ENCODE results near the gene DMRT2. TPM values are rescaled to one million over a fixed set of nuclear protein-coding genes. Genes with fewer than 3 reads are reported as not detected.

Gene DMRT2
- total RNA-seq, 4 donors from 2014 or later, result 0.58 to 1.6 (median 0.62) TPM; not detected in 1

DNA sequence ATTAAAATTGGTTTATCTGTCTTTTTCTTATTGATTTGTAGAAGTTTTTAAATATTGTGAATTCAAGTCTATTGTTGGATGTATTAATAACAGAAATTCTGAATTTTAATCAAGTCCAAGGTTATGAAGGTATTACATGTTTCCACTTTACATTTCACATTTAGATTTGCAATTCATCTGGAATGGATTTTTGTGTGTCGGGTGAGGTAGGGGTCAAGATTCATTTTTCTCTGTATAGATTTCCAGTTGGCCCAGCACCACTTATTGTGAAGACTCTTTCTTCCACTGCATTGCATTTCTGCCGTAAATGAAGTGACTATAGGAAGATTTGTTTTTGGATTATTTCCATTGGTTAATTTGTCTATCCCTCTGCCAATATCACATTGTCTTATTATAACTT is 35.5 kb upstream of the DMRT2 start:
- no peak for ATAC-seq
- Histone ChIP-seq H3K36me3 (no peaks in the 10 kb centered on the region), H3K4me3 (no peak overlapping the region), H3K4me1 (no peaks in the 10 kb centered on the region), H3K9me3 (no peaks in the 10 kb centered on the region), H3K27me3 (peaks cover 35% of the 10 kb centered on the region), H3K27ac (no peak overlapping the region)
- TF ChIP-seq POLR2A (IDR thresholded peaks at IDR 0.05) (no peak), POLR2AphosphoS5 (IDR thresholded peaks at IDR 0.05) (no peak), CTCF (IDR thresholded peaks at IDR 0.05) (no peak), EP300 (IDR thresholded peaks at IDR 0.05) (no peak)
- 68 to 100% methylated on average over 1 to 2 of the region's 2 CpGs for WGBS, 2 donors (ENCODE audit: low coverage in 1 of 2)

GRCh38 chr9:1018121-1018520 is 32.0 kb upstream of the DMRT2 start:
- 20 to 22% methylated on average over 1 to 8 of the region's 10 CpGs for WGBS, 2 donors (ENCODE audit: low coverage in 1 of 2)
- H3K27ac ChIP-seq, result no peak overlapping the region
- TF ChIP-seq POLR2A (IDR thresholded peaks at IDR 0.05) (no peak), EP300 (IDR thresholded peaks at IDR 0.05) (no peak), CTCF (IDR thresholded peaks at IDR 0.05) (peak in 1 of 4 experiments; percentile 36)
- peaks cover 40% of the 10 kb centered on the region for H3K27me3 ChIP-seq
- no peak overlapping the region for H3K4me3 ChIP-seq
- H3K4me1 ChIP-seq, result no peaks in the 10 kb centered on the region
- H3K9me3 ChIP-seq, result peaks cover 0 to 16% (median 0%) of the 10 kb centered on the region in 3 donors
- no peak for ATAC-seq
- no peaks in the 10 kb centered on the region for H3K36me3 ChIP-seq

GRCh38 chr9:1024112-1024511 is 26.0 kb upstream of the DMRT2 start:
- ATAC-seq, result no peak
- Histone ChIP-seq H3K36me3 (no peaks in the 10 kb centered on the region), H3K4me1 (no peaks in the 10 kb centered on the region), H3K27me3 (peaks cover 64% of the 10 kb centered on the region), H3K27ac (no peak overlapping the region), H3K4me3 (no peak overlapping the region), H3K9me3 (peaks cover 0 to 21% (median 0%) of the 10 kb centered on the region in 3 donors)
- TF ChIP-seq CTCF (IDR thresholded peaks at IDR 0.05) (no peak), POLR2AphosphoS5 (IDR thresholded peaks at IDR 0.05) (no peak), EP300 (IDR thresholded peaks at IDR 0.05) (no peak), POLR2A (IDR thresholded peaks at IDR 0.05) (no peak)
- 100% methylated on average over 1 of the region's 1 CpG; no CpG with 5 or more reads in 1 of the 2 donors for WGBS, 2 donors (ENCODE audit: low coverage in 1 of 2)

- 54 to 55% methylated on average over 4 to 6 of the region's 8 CpGs for WGBS, 2 donors (ENCODE audit: low coverage in 1 of 2)
- no peak for ATAC-seq
- no peak overlapping the region for H3K27ac ChIP-seq
- H3K4me1 ChIP-seq, result no peaks in the 10 kb centered on the region
- no peaks in the 10 kb centered on the region for H3K36me3 ChIP-seq
- TF ChIP-seq CTCF (IDR thresholded peaks at IDR 0.05) (no peak), POLR2A (IDR thresholded peaks at IDR 0.05) (no peak), EP300 (IDR thresholded peaks at IDR 0.05) (no peak), POLR2AphosphoS5 (IDR thresholded peaks at IDR 0.05) (no peak)
- peaks cover 0 to 21% (median 0%) of the 10 kb centered on the region in 3 donors for H3K9me3 ChIP-seq
- peaks cover 73% of the 10 kb centered on the region for H3K27me3 ChIP-seq
- no peak overlapping the region for H3K4me3 ChIP-seq
Observed at GRCh38 chr9:1025131-1025530, 25.0 kb upstream of the DMRT2 start.

DNA sequence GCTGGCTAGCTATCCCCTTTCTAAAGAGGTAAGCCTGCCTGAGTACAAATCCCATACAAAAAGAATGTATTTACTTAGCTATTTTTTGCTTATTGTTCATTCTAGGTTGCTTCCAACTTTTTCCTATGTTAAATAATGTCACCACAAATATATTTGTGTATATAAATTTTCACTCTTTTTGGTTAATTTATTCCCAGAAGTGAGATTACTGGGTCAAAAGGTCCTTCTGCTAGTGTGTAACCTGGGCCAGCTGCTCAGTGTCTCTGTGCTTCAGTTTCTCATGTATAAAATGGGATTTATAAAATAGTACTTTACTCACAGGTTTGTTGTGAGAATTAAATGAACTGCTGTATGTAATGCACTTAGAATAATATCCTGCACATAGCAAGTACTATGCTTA is 23.9 kb upstream of the DMRT2 start:
- H3K4me3 ChIP-seq, result no peak overlapping the region
- peaks cover 0 to 21% (median 0%) of the 10 kb centered on the region in 3 donors for H3K9me3 ChIP-seq

More for the DNA sequence above, 23.9 kb upstream of the DMRT2 start:
- ATAC-seq, result no peak
- TF ChIP-seq CTCF (IDR thresholded peaks at IDR 0.05) (no peak), POLR2A (IDR thresholded peaks at IDR 0.05) (no peak), EP300 (IDR thresholded peaks at IDR 0.05) (no peak), POLR2AphosphoS5 (IDR thresholded peaks at IDR 0.05) (no peak)
- Histone ChIP-seq H3K27me3 (peaks cover 76% of the 10 kb centered on the region), H3K36me3 (no peaks in the 10 kb centered on the region), H3K4me1 (no peaks in the 10 kb centered on the region), H3K27ac (no peak overlapping the region)
